Suprapubic skin (tissue), 4 donors: ENCODE data around the gene DDX41. TPM values are rescaled to one million over a fixed set of nuclear protein-coding genes. Genes with fewer than 3 reads are reported as not detected.

Experiments used
- DNase-seq, 2 donors: peaks; one replicate each; pipeline ENCODE4 v3.0.0-alpha.2; 2019; ENCODE audit warnings: low spot score in 2 of 2
- H3K27ac ChIP-seq: fragments of 200-600 bp; sonication (generic); one replicate; pipeline ENCODE4 v1.5.1; 2019
- H3K27me3 ChIP-seq: fragments of 200-600 bp; sonication (generic); one replicate; pipeline ENCODE4 v1.5.1; 2019
- H3K36me3 ChIP-seq: fragments of 200-600 bp; sonication (generic); one replicate; pipeline ENCODE4 v1.5.1; 2019
- H3K4me1 ChIP-seq: fragments of 200-600 bp; sonication (generic); one replicate; pipeline ENCODE4 v1.5.1; 2019
- H3K4me3 ChIP-seq: fragments of 200-600 bp; sonication (generic); one replicate; pipeline ENCODE4 v1.5.1; 2019; ENCODE audit warnings: mild to moderate bottlenecking
- H3K9me3 ChIP-seq: fragments of 200-600 bp; sonication (generic); one replicate; pipeline ENCODE4 v1.5.1; 2019
- CTCF ChIP-seq, 2 donors: fragments of 200-600 bp in 1 of 2; fragments of 450-650 bp in 1 of 2; sonication (generic) in 1 of 2; IDR thresholded peaks; one replicate each; pipeline ENCODE4 v1.5.1; 2016 to 2019; ENCODE audit warnings: antibody characterized with exemption in 2 of 2, mild to moderate bottlenecking in 1 of 2, moderate library complexity in 1 of 2
- EP300 ChIP-seq: sonication (generic); formaldehyde crosslinking; IDR thresholded peaks from one replicate; pipeline ENCODE4 v1.6.1; 2017; ENCODE audit warnings: antibody characterized with exemption
- POLR2A ChIP-seq, 2 donors: fragments of 450-650 bp; IDR thresholded peaks; one replicate each; pipeline ENCODE4 v1.6.1; 2017; ENCODE audit warnings: antibody characterized with exemption in 2 of 2, mild to moderate bottlenecking in 2 of 2, moderate library complexity in 2 of 2
- POLR2AphosphoS5 ChIP-seq, 3 donors: sonication (generic); formaldehyde crosslinking; IDR thresholded peaks; one replicate each; pipeline ENCODE4 v1.6.1; 2017; ENCODE audit warnings: antibody characterized with exemption in 3 of 3
- WGBS: methylation state at CpG from one replicate; pipeline ENCODE4 v1.1.5; 2018; 5-methylcytosine and 5-hydroxymethylcytosine counted together
- total RNA-seq, 4 donors: library from RNA; depleted of rRNA; stranded (reverse); fragments of >200 nt; gene quantifications; one replicate each; pipeline ENCODE4 v1.1.0, GENCODE V29; 2016

DDX41 gene
- total RNA-seq, 4 donors from 2014 or later, result 83.8 to 148 (median 103) TPM

GRCh38 chr5:177550122-177550521 is 33.4 kb upstream of the DDX41 start:
- no peak for DNase-seq
- Histone ChIP-seq H3K27ac (no peak overlapping the region), H3K4me1 (peaks cover 64% of the 10 kb centered on the region), H3K36me3 (no peaks in the 10 kb centered on the region), H3K27me3 (no peaks in the 10 kb centered on the region), H3K9me3 (no peaks in the 10 kb centered on the region), H3K4me3 (no peak overlapping the region)
- WGBS, result 63% methylated on average over 1 of the region's 1 CpG
- TF ChIP-seq CTCF (IDR thresholded peaks at IDR 0.05) (no peak), POLR2A (IDR thresholded peaks at IDR 0.05) (no peak), EP300 (no peak), POLR2AphosphoS5 (IDR thresholded peaks at IDR 0.05) (no peak)

GRCh38 chr5:177548495-177548894 is 31.7 kb upstream of the DDX41 start:
- H3K27ac ChIP-seq, result no peak overlapping the region
- TF ChIP-seq POLR2AphosphoS5 (IDR thresholded peaks at IDR 0.05) (no peak), POLR2A (IDR thresholded peaks at IDR 0.05) (no peak), CTCF (IDR thresholded peaks at IDR 0.05) (no peak), EP300 (no peak)
- H3K36me3 ChIP-seq, result no peaks in the 10 kb centered on the region
- H3K27me3 ChIP-seq, result no peaks in the 10 kb centered on the region
- no peak overlapping the region for H3K4me3 ChIP-seq
- DNase-seq, result no peak
- WGBS, result 28% methylated on average over 1 of the region's 1 CpG
- H3K9me3 ChIP-seq, result no peaks in the 10 kb centered on the region
- peaks cover 72% of the 10 kb centered on the region for H3K4me1 ChIP-seq

- 83% methylated on average over 3 of the region's 3 CpGs for WGBS
- no peaks in the 10 kb centered on the region for H3K27me3 ChIP-seq
- TF ChIP-seq CTCF (IDR thresholded peaks at IDR 0.05) (no peak), EP300 (no peak), POLR2AphosphoS5 (IDR thresholded peaks at IDR 0.05) (no peak)
- no peak overlapping the region for H3K4me3 ChIP-seq
- H3K9me3 ChIP-seq, result no peaks in the 10 kb centered on the region
- H3K27ac ChIP-seq, result no peak overlapping the region
- peaks cover 69% of the 10 kb centered on the region for H3K4me1 ChIP-seq
- no peak for DNase-seq
- H3K36me3 ChIP-seq, result no peaks in the 10 kb centered on the region
Observed at GRCh38 chr5:177547736-177548135, 31.0 kb upstream of the DDX41 start.

- DNase-seq, result no peak
- Histone ChIP-seq H3K4me1 (peaks cover 62% of the 10 kb centered on the region), H3K36me3 (no peaks in the 10 kb centered on the region), H3K27ac (peak overlapping the region; percentile 86), H3K9me3 (no peaks in the 10 kb centered on the region), H3K4me3 (no peak overlapping the region), H3K27me3 (no peaks in the 10 kb centered on the region)
- WGBS, result 50% methylated on average over 1 of the region's 1 CpG
- TF ChIP-seq POLR2AphosphoS5 (IDR thresholded peaks at IDR 0.05), result peak; percentile 53 to 86 (median 68)
- TF ChIP-seq EP300, result no peak
Observed at GRCh38 chr5:177546258-177546741, 29.5 kb upstream of the DDX41 start.

GRCh38 chr5:177545487-177546257 is 28.9 kb upstream of the DDX41 start:
- DNase-seq, result peak in 1 of 2 donors; percentile 87
- 37% methylated on average over 4 of the region's 4 CpGs for WGBS
- H3K4me1 ChIP-seq, result peaks cover 65% of the 10 kb centered on the region

GRCh38 chr5:177542816-177543465 is 26.2 kb upstream of the DDX41 start:
- peaks cover 75% of the 10 kb centered on the region for H3K4me1 ChIP-seq
- no peak for TF ChIP-seq CTCF (IDR thresholded peaks at IDR 0.05)
- TF ChIP-seq POLR2A (IDR thresholded peaks at IDR 0.05), result no peak
- no peak for TF ChIP-seq POLR2AphosphoS5 (IDR thresholded peaks at IDR 0.05)
- no peak for TF ChIP-seq EP300
- 93% methylated on average over 4 of the region's 4 CpGs for WGBS

More at GRCh38 chr5:177545487-177546257, 28.9 kb upstream of the DDX41 start:
- no peaks in the 10 kb centered on the region for H3K9me3 ChIP-seq
- H3K36me3 ChIP-seq, result no peaks in the 10 kb centered on the region
- no peaks in the 10 kb centered on the region for H3K27me3 ChIP-seq
- H3K27ac ChIP-seq, result peak overlapping the region; percentile 86
- TF ChIP-seq POLR2A (IDR thresholded peaks at IDR 0.05) (no peak), POLR2AphosphoS5 (IDR thresholded peaks at IDR 0.05) (peak in 2 of 3 donors; percentile 22 to 73)
- no peak overlapping the region for H3K4me3 ChIP-seq

More at GRCh38 chr5:177542816-177543465, 26.2 kb upstream of the DDX41 start:
- no peak for DNase-seq
- Histone ChIP-seq H3K36me3 (peaks cover 5% of the 10 kb centered on the region), H3K27me3 (no peaks in the 10 kb centered on the region), H3K27ac (no peak overlapping the region), H3K4me3 (no peak overlapping the region), H3K9me3 (no peaks in the 10 kb centered on the region)
